GM19463 (cell line): ENCODE results near the gene POMGNT1.

Source experiments
- ATAC-seq: cut with Tn5 transposase; IDR thresholded peaks from one replicate; pipeline ENCODE4 v1.9.1; 2021; ENCODE audit warnings: mild to moderate bottlenecking, moderate library complexity; ENCODE audit not compliant: unreplicated experiment

The POMGNT1 gene

GRCh38 chr1:46211051-46211450 is 12.8 kb upstream of the POMGNT1 start:
- no peak for ATAC-seq

- ATAC-seq, result no peak
Observed at GRCh38 chr1:46210561-46210960, 12.3 kb upstream of the POMGNT1 start.

GRCh38 chr1:46206399-46206798 is 8.2 kb upstream of the POMGNT1 start:
- no peak for ATAC-seq

- no peak for ATAC-seq
Observed at GRCh38 chr1:46205791-46206190, 7.6 kb upstream of the POMGNT1 start.

- no peak for ATAC-seq
Observed at GRCh38 chr1:46205141-46205540, 6.9 kb upstream of the POMGNT1 start.

- no peak for ATAC-seq
Observed at GRCh38 chr1:46204406-46204742, 6.1 kb upstream of the POMGNT1 start.

GRCh38 chr1:46203738-46204405 is 5.6 kb upstream of the POMGNT1 start:
- no peak for ATAC-seq

GRCh38 chr1:46199233-46199749 is 1.1 kb upstream of the POMGNT1 start:
- ATAC-seq, result no peak

GRCh38 chr1:46197560-46197963 is 672 bp downstream of the POMGNT1 start:
- ATAC-seq, result no peak

- ATAC-seq, result no peak
Observed at GRCh38 chr1:46196609-46197008, 1.6 kb downstream of the POMGNT1 start.

GRCh38 chr1:46194641-46195193 is 3.5 kb downstream of the POMGNT1 start:
- no peak for ATAC-seq

- no peak for ATAC-seq
Observed at GRCh38 chr1:46193984-46194570, 4.2 kb downstream of the POMGNT1 start.

- no peak for ATAC-seq
Observed at GRCh38 chr1:46193285-46193684, 4.9 kb downstream of the POMGNT1 start.

- no peak for ATAC-seq
Observed at GRCh38 chr1:46192171-46192570, 6.1 kb downstream of the POMGNT1 start.

GRCh38 chr1:46191033-46191701 is 7.1 kb downstream of the POMGNT1 start:
- no peak for ATAC-seq

- ATAC-seq, result no peak
Observed at GRCh38 chr1:46190539-46190938, 7.7 kb downstream of the POMGNT1 start.

- no peak for ATAC-seq
Observed at GRCh38 chr1:46188295-46189030, 9.8 kb downstream of the POMGNT1 start.

GRCh38 chr1:46187106-46187869 is 10.9 kb downstream of the POMGNT1 start:
- ATAC-seq, result no peak

GRCh38 chr1:46186076-46186475 is 12.2 kb downstream of the POMGNT1 start:
- no peak for ATAC-seq

- ATAC-seq, result no peak
Observed at GRCh38 chr1:46184920-46185658, 13.1 kb downstream of the POMGNT1 start.
